ENCODE data around the gene PHLPP1.

The PHLPP1 gene

GRCh38 chr18:62844850-62845643, 129.7 kb downstream of the PHLPP1 start:
- Histone ChIP-seq H3K36me3 (ENCODE audit: insufficient read depth, low read length) (no peaks in the 10 kb centered on the region; the same call in 1 of the 2 replicates), H3K4me3 (ENCODE audit: low read length, poor library complexity, severe bottlenecking) (no peak overlapping the region), H3K79me2 (ENCODE audit: insufficient read depth, low read length) (peaks cover 18% of the 10 kb centered on the region; the same call in 1 of the 2 replicates), H3F3A (ENCODE audit: low read depth) (no peaks in the 10 kb centered on the region), H4K20me1 (ENCODE audit: insufficient read depth, low read length, poor library complexity, severe bottlenecking) (no peaks in the 10 kb centered on the region), H3K27me3 (ENCODE audit: insufficient read depth, low read length, poor library complexity, severe bottlenecking) (no peaks in the 10 kb centered on the region), H3K9me2 (replicated peaks; ENCODE audit: low read depth, low read length) (no peaks in the 10 kb centered on the region), H3K9ac (ENCODE audit: low read depth, low read length, poor library complexity, severe bottlenecking) (no peak overlapping the region), H3K4me1 (ENCODE audit: insufficient read depth, low read length, poor library complexity, severe bottlenecking) (peaks cover 24% of the 10 kb centered on the region), H2AFZ (ENCODE audit: low read length) (no peak overlapping the region), H3K4me2 (ENCODE audit: low read depth, low read length, poor library complexity, severe bottlenecking) (peak overlapping the region; percentile 28), H3K9me3 (ENCODE audit: insufficient read depth, low read depth, low read length) (no peaks in the 10 kb centered on the region)
- no peak for TF ChIP-seq EZH2phosphoT487 (IDR thresholded peaks at IDR 0.05; ENCODE audit: borderline replicate concordance)
- TF ChIP-seq CTCF (conservative IDR thresholded peaks at IDR 0.05; ENCODE audit: low read length) = no peak

- no peak for TF ChIP-seq CTCF (conservative IDR thresholded peaks at IDR 0.05; ENCODE audit: low read length)
- no peak for TF ChIP-seq EZH2phosphoT487 (IDR thresholded peaks at IDR 0.05; ENCODE audit: borderline replicate concordance)
- Histone ChIP-seq H3K9me3 (ENCODE audit: insufficient read depth, low read depth, low read length) (no peaks in the 10 kb centered on the region), H2AFZ (ENCODE audit: low read length) (no peak overlapping the region), H3K9me2 (replicated peaks; ENCODE audit: low read depth, low read length) (no peaks in the 10 kb centered on the region), H3K4me1 (ENCODE audit: insufficient read depth, low read length, poor library complexity, severe bottlenecking) (peaks cover 22% of the 10 kb centered on the region), H3K4me3 (ENCODE audit: low read length, poor library complexity, severe bottlenecking) (peak overlapping the region; percentile 4), H3K9ac (ENCODE audit: low read depth, low read length, poor library complexity, severe bottlenecking) (peak overlapping the region; percentile 46), H3F3A (ENCODE audit: low read depth) (no peaks in the 10 kb centered on the region), H3K36me3 (ENCODE audit: insufficient read depth, low read length) (no peaks in the 10 kb centered on the region; the same call in 1 of the 2 replicates), H3K79me2 (ENCODE audit: insufficient read depth, low read length) (peaks cover 24% of the 10 kb centered on the region), H3K27me3 (ENCODE audit: insufficient read depth, low read length, poor library complexity, severe bottlenecking) (no peaks in the 10 kb centered on the region), H4K20me1 (ENCODE audit: insufficient read depth, low read length, poor library complexity, severe bottlenecking) (no peaks in the 10 kb centered on the region), H3K4me2 (ENCODE audit: low read depth, low read length, poor library complexity, severe bottlenecking) (peak overlapping the region; percentile 48)
Measured at GRCh38 chr18:62846313-62846712, 131.0 kb downstream of the PHLPP1 start.

GRCh38 chr18:62847081-62847480, 131.7 kb downstream of the PHLPP1 start:
- H3K9ac ChIP-seq (ENCODE audit: low read depth, low read length, poor library complexity, severe bottlenecking) = peak overlapping the region; percentile 46
- H4K20me1 ChIP-seq (ENCODE audit: insufficient read depth, low read length, poor library complexity, severe bottlenecking) = no peaks in the 10 kb centered on the region
- H3K4me1 ChIP-seq (ENCODE audit: insufficient read depth, low read length, poor library complexity, severe bottlenecking) = peaks cover 22% of the 10 kb centered on the region
- no peak overlapping the region for H2AFZ ChIP-seq (ENCODE audit: low read length)
- H3K79me2 ChIP-seq (ENCODE audit: insufficient read depth, low read length) = peaks cover 24% of the 10 kb centered on the region
- TF ChIP-seq EZH2phosphoT487 (IDR thresholded peaks at IDR 0.05; ENCODE audit: borderline replicate concordance) (no peak), CTCF (conservative IDR thresholded peaks at IDR 0.05; ENCODE audit: low read length) (no peak)
- peak overlapping the region; percentile 48 for H3K4me2 ChIP-seq (ENCODE audit: low read depth, low read length, poor library complexity, severe bottlenecking)
- no peaks in the 10 kb centered on the region for H3F3A ChIP-seq (ENCODE audit: low read depth)
- no peak overlapping the region for H3K4me3 ChIP-seq (ENCODE audit: low read length, poor library complexity, severe bottlenecking)
- no peaks in the 10 kb centered on the region for H3K9me2 ChIP-seq (replicated peaks; ENCODE audit: low read depth, low read length)
- no peaks in the 10 kb centered on the region for H3K9me3 ChIP-seq (ENCODE audit: insufficient read depth, low read depth, low read length)
- H3K36me3 ChIP-seq (ENCODE audit: insufficient read depth, low read length) = no peaks in the 10 kb centered on the region; the same call in 1 of the 2 replicates
- H3K27me3 ChIP-seq (ENCODE audit: insufficient read depth, low read length, poor library complexity, severe bottlenecking) = no peaks in the 10 kb centered on the region
